ENCODE data around the gene TCF7L2.

The TCF7L2 gene

DNA sequence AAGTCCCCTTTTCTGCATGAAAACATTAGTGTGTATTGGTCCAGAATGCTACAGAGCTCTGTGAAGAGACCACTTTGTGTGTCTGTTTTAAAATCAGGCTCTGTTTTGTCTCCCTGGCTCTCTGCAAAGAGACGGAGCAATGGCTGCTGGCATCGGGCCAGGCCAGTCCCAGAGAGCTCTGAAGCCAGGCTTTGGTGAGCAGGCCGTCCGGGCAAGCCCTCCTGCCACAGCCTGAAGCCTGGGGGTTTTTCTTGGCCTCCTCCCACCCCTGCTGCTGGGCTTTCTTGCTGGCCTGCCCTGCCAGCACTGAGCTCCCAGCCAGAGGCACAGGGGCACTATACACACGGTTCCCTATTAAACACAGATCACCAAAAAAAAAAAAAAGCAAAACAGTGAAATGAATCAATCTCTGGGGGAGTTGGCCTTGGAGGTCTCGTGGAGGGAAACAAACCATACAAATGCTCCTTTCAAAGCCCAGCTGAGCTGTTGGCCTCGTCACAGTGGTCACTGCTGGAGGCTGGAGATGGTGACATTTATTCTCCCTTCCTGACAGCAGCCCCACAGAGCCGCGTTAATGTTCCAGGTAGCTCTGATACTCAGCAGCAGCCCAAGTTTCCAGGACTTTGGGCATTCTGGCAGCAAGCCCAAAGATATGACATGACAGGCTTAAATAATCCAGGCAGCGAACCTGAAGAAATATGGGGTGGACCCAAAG lies 237.2 kb downstream of the TCF7L2 start:
- no peaks in the 10 kb centered on the region for H3K36me3 ChIP-seq (replicated peaks; ENCODE audit: low read depth, low read length)
- no peaks in the 10 kb centered on the region for H3K4me1 ChIP-seq (ENCODE audit: low read length)
- no peaks in the 10 kb centered on the region for H3K27me3 ChIP-seq (ENCODE audit: low read depth, low read length)
- H3K4me2 ChIP-seq (ENCODE audit: low read length): no peak overlapping the region
- H2AFZ ChIP-seq (ENCODE audit: low read depth, low read length): no peak overlapping the region
- H3K4me3 ChIP-seq (ENCODE audit: low read length): no peak overlapping the region
- no peaks in the 10 kb centered on the region for H3K79me2 ChIP-seq (ENCODE audit: low read length)
- no peak overlapping the region for H3K27ac ChIP-seq (ENCODE audit: low read length)
- no peaks in the 10 kb centered on the region for H4K20me1 ChIP-seq (ENCODE audit: insufficient read depth, low read length)
- TF ChIP-seq, protein P1, sequence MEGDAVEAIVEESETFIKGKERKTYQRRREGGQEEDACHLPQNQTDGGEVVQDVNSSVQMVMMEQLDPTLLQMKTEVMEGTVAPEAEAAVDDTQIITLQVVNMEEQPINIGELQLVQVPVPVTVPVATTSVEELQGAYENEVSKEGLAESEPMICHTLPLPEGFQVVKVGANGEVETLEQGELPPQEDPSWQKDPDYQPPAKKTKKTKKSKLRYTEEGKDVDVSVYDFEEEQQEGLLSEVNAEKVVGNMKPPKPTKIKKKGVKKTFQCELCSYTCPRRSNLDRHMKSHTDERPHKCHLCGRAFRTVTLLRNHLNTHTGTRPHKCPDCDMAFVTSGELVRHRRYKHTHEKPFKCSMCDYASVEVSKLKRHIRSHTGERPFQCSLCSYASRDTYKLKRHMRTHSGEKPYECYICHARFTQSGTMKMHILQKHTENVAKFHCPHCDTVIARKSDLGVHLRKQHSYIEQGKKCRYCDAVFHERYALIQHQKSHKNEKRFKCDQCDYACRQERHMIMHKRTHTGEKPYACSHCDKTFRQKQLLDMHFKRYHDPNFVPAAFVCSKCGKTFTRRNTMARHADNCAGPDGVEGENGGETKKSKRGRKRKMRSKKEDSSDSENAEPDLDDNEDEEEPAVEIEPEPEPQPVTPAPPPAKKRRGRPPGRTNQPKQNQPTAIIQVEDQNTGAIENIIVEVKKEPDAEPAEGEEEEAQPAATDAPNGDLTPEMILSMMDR (IDR thresholded peaks at IDR 0.05; ENCODE audit: low read depth, low read length): no peak
- TF ChIP-seq EZH2phosphoT487 (IDR thresholded peaks at IDR 0.05; ENCODE audit: low read depth): no peak
- H3K9ac ChIP-seq (ENCODE audit: low read length): no peak overlapping the region
- H3K9me3 ChIP-seq (ENCODE audit: insufficient read depth, low read length): no peaks in the 10 kb centered on the region

DNA sequence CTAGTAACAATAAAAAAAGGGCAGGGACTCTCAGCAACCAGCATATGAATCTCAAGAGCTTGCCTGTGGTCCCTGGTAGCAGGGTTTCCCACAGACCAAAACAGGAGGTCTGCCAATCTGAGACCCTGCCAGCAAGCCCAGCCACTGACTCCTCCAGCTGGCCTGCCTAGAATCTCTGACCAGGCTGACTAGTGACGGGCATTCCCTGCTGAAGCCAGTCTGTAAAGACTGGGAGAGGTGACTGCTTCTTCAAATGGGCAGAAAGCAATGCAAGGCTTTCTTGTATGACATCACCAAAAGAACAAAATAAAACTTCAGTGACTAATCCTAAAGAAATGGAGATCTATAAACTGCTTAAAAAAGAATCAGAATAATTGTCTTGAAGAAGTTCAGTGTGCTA lies 249.4 kb downstream of the TCF7L2 start:
- 0 out of 2 replicates have a peak, but pooled peaks cover 4% of the 10 kb centered on the region for H3K27me3 ChIP-seq (ENCODE audit: low read depth, low read length)
- TF ChIP-seq, protein P1 (IDR thresholded peaks at IDR 0.05; ENCODE audit: low read depth, low read length): no peak
- TF ChIP-seq EZH2phosphoT487 (IDR thresholded peaks at IDR 0.05; ENCODE audit: low read depth): no peak
- no peaks in the 10 kb centered on the region for H4K20me1 ChIP-seq (ENCODE audit: insufficient read depth, low read length)
- no peak overlapping the region for H3K4me3 ChIP-seq (ENCODE audit: low read length)
- no peaks in the 10 kb centered on the region for H3K9me3 ChIP-seq (ENCODE audit: insufficient read depth, low read length)
- H3K4me2 ChIP-seq (ENCODE audit: low read length): no peak overlapping the region
- no peak overlapping the region for H2AFZ ChIP-seq (ENCODE audit: low read depth, low read length)
- no peaks in the 10 kb centered on the region for H3K36me3 ChIP-seq (replicated peaks; ENCODE audit: low read depth, low read length)
- H3K9ac ChIP-seq (ENCODE audit: low read length): no peak overlapping the region
- no peak overlapping the region for H3K27ac ChIP-seq (ENCODE audit: low read length)
- H3K79me2 ChIP-seq (ENCODE audit: low read length): no peaks in the 10 kb centered on the region
- H3K4me1 ChIP-seq (ENCODE audit: low read length): no peaks in the 10 kb centered on the region

DNA sequence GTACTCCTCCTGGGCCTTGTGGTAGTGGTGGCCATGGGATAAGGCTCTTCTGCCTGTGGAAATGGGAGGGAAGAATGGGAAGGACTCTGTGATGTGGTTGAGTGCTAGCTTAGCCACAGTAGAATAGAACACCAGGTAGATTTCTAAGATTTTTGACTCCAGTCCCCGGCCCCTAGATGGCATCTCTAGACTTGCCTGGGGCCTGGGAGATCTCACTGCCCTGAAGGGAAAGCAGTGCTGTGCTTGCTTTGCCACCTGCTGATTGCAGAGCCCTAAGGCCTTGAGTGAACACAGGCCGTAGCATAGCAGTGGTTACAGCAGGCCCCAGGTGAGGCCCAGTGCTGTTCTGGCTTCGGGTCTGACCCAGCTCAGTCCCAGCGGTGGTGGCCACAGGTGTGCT lies 252.0 kb downstream of the TCF7L2 start:
- no peak overlapping the region for H3K9ac ChIP-seq (ENCODE audit: low read length)
- no peaks in the 10 kb centered on the region for H3K4me1 ChIP-seq (ENCODE audit: low read length)
- no peak overlapping the region for H3K27ac ChIP-seq (ENCODE audit: low read length)
- H3K4me3 ChIP-seq (ENCODE audit: low read length): no peak overlapping the region
- H3K27me3 ChIP-seq (ENCODE audit: low read depth, low read length): 0 out of 2 replicates have a peak, but pooled peaks cover 4% of the 10 kb centered on the region
- H2AFZ ChIP-seq (ENCODE audit: low read depth, low read length): no peak overlapping the region
- H4K20me1 ChIP-seq (ENCODE audit: insufficient read depth, low read length): no peaks in the 10 kb centered on the region
- H3K36me3 ChIP-seq (replicated peaks; ENCODE audit: low read depth, low read length): no peaks in the 10 kb centered on the region
- no peaks in the 10 kb centered on the region for H3K79me2 ChIP-seq (ENCODE audit: low read length)
- TF ChIP-seq EZH2phosphoT487 (IDR thresholded peaks at IDR 0.05; ENCODE audit: low read depth): no peak
- TF ChIP-seq, protein P1 (IDR thresholded peaks at IDR 0.05; ENCODE audit: low read depth, low read length): no peak
- H3K4me2 ChIP-seq (ENCODE audit: low read length): no peak overlapping the region
- no peaks in the 10 kb centered on the region for H3K9me3 ChIP-seq (ENCODE audit: insufficient read depth, low read length)

DNA sequence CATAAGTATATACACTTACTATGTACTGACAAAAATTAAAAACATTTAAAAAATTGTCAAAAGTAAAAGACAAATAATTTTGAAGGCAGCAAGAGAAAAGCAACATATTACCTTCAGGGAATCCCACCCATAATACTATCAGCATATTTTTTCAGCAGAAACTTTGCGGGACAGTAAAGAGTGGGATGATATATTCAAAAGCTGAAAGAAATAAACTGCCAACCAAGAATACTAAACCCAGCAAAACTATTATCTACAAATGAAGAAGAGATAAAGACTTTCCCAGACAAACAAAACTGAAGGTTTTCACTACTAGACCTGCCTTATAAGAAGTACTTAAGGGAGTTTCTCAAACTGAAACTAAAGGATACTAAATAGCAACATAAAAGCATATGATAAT lies 257.9 kb downstream of the TCF7L2 start:
- H3K4me1 ChIP-seq (ENCODE audit: low read length): no peaks in the 10 kb centered on the region
- no peaks in the 10 kb centered on the region for H3K79me2 ChIP-seq (ENCODE audit: low read length)
- no peaks in the 10 kb centered on the region for H3K9me3 ChIP-seq (ENCODE audit: insufficient read depth, low read length)
- H4K20me1 ChIP-seq (ENCODE audit: insufficient read depth, low read length): no peaks in the 10 kb centered on the region
- no peaks in the 10 kb centered on the region for H3K36me3 ChIP-seq (replicated peaks; ENCODE audit: low read depth, low read length)
- H3K4me2 ChIP-seq (ENCODE audit: low read length): no peak overlapping the region
- H3K4me3 ChIP-seq (ENCODE audit: low read length): no peak overlapping the region
- H3K27ac ChIP-seq (ENCODE audit: low read length): no peak overlapping the region
- TF ChIP-seq, protein P1 (IDR thresholded peaks at IDR 0.05; ENCODE audit: low read depth, low read length): no peak
- TF ChIP-seq EZH2phosphoT487 (IDR thresholded peaks at IDR 0.05; ENCODE audit: low read depth): no peak
- H2AFZ ChIP-seq (ENCODE audit: low read depth, low read length): no peak overlapping the region
- H3K27me3 ChIP-seq (ENCODE audit: low read depth, low read length): no peaks in the 10 kb centered on the region
- no peak overlapping the region for H3K9ac ChIP-seq (ENCODE audit: low read length)

Data from OCI-LY3 (cell line).